GM18502 (cell line): Measurements from ENCODE around the gene CHIC2.

Source experiments
- ATAC-seq: cut with Tn5 transposase; IDR thresholded peaks from one replicate; pipeline ENCODE4 v1.9.1; 2021; ENCODE audit warnings: mild to moderate bottlenecking; ENCODE audit not compliant: unreplicated experiment, poor library complexity

Gene CHIC2

GRCh38 chr4:54093324-54094240 is 29.2 kb upstream of the CHIC2 start:
- no peak for ATAC-seq

- ATAC-seq: no peak
Observed at GRCh38 chr4:54092405-54093323, 28.3 kb upstream of the CHIC2 start.

GRCh38 chr4:54091637-54092404 is 27.4 kb upstream of the CHIC2 start:
- peak; percentile 76 for ATAC-seq

- peak; percentile 59 for ATAC-seq
Observed at GRCh38 chr4:54090804-54091623, 26.6 kb upstream of the CHIC2 start.

GRCh38 chr4:54090404-54090803 is 26.0 kb upstream of the CHIC2 start:
- no peak for ATAC-seq

GRCh38 chr4:54089875-54090274 is 25.5 kb upstream of the CHIC2 start:
- ATAC-seq: no peak

- ATAC-seq: no peak
Observed at GRCh38 chr4:54085284-54085683, 20.9 kb upstream of the CHIC2 start.

- no peak for ATAC-seq
Observed at GRCh38 chr4:54082168-54082567, 17.8 kb upstream of the CHIC2 start.

GRCh38 chr4:54077812-54078211 is 13.4 kb upstream of the CHIC2 start:
- ATAC-seq: no peak

GRCh38 chr4:54076673-54077072 is 12.3 kb upstream of the CHIC2 start:
- ATAC-seq: no peak

- ATAC-seq: no peak
Observed at GRCh38 chr4:54074381-54074780, 10.0 kb upstream of the CHIC2 start.

GRCh38 chr4:54073271-54073880 is 9.0 kb upstream of the CHIC2 start:
- ATAC-seq: no peak

- ATAC-seq: no peak
Observed at GRCh38 chr4:54067166-54067565, 2.8 kb upstream of the CHIC2 start.

GRCh38 chr4:54066718-54067129 is 2.3 kb upstream of the CHIC2 start:
- no peak for ATAC-seq

- no peak for ATAC-seq
Observed at GRCh38 chr4:54066088-54066415, 1.6 kb upstream of the CHIC2 start.

- ATAC-seq: no peak
Observed at GRCh38 chr4:54065282-54066087, 1.1 kb upstream of the CHIC2 start.

GRCh38 chr4:54063737-54064316 is 578 bp downstream of the CHIC2 start:
- peak; percentile 29 for ATAC-seq

GRCh38 chr4:54063229-54063628 is 1.2 kb downstream of the CHIC2 start:
- no peak for ATAC-seq
